D721Med (cell line): ENCODE data around the gene ADCY4.
"Not testable (repeated sequence)": the region's sequence is repeated elsewhere in the genome, so short reads cannot be mapped to it uniquely, and the experiment has no call there.

Source experiments
- DNase-seq: peaks from one replicate; pipeline ENCODE4 v3.0.0; 2011; ENCODE audit warnings: low spot score; ENCODE audit not compliant: insufficient read length
- FAIRE-seq: peaks from 2 replicates; lab custom pipeline; 2011; peaks lifted over from hg19 to GRCh38; lab: Jason Lieb, UNC
- TF ChIP-seq, protein P1 (sequence below): IDR thresholded peaks from 2 replicates; pipeline ENCODE4 v1.5.1; 2012; ENCODE audit warnings: mild to moderate bottlenecking, control low read depth; ENCODE audit not compliant: insufficient read depth; ENCODE audit errors: missing control alignments

The ADCY4 gene

GRCh38 chr14:24378327-24378726 lies 43.5 kb upstream of the ADCY4 start:
- no peak for DNase-seq
- no peak for FAIRE-seq
- TF ChIP-seq, protein P1, sequence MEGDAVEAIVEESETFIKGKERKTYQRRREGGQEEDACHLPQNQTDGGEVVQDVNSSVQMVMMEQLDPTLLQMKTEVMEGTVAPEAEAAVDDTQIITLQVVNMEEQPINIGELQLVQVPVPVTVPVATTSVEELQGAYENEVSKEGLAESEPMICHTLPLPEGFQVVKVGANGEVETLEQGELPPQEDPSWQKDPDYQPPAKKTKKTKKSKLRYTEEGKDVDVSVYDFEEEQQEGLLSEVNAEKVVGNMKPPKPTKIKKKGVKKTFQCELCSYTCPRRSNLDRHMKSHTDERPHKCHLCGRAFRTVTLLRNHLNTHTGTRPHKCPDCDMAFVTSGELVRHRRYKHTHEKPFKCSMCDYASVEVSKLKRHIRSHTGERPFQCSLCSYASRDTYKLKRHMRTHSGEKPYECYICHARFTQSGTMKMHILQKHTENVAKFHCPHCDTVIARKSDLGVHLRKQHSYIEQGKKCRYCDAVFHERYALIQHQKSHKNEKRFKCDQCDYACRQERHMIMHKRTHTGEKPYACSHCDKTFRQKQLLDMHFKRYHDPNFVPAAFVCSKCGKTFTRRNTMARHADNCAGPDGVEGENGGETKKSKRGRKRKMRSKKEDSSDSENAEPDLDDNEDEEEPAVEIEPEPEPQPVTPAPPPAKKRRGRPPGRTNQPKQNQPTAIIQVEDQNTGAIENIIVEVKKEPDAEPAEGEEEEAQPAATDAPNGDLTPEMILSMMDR, result no peak

DNA sequence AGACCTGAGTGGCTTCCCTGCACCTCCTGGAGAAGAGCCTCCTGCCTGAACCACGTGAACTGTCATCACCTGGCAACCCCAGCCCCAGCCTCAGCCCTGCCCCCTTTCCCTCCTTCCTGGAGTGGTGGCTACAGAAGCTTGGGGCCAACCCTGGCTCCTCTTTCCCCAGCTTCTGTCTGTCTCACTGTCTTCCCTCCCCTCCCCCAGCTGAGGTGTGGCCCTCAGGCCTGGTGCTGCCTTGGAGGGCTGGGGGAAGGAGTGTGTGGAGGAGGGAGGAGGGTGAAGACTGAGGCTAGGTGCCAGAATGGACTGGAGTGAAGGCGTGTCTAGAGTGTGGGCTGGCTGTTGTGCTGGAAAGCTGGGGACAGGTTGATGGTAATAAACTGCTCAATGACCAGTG lies 42.8 kb upstream of the ADCY4 start:
- DNase-seq (no peak), FAIRE-seq (no peak)
- TF ChIP-seq, protein P1, result no peak

DNA sequence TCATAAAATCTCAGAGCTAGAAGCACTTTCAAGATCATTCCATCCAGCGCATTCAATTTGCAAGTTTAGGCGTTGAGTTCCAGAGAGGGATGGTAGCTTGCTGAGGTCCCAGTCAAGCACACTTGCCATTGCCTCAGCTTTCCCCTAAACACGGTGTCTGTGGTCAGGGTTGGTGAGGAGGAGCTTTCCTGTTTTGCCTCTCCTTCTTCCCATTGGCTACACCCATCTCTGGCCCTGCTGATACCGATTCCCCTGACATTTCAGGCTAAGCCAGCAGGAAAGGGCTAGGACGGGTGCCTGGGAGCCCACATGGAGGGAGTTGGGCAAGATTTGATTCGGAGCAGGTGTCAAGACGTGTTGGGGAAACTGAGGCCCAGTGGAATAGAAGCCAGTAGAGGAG lies 42.3 kb upstream of the ADCY4 start:
- TF ChIP-seq, protein P1, result no peak
- FAIRE-seq, result no peak
- DNase-seq, result no peak

- TF ChIP-seq, protein P1, result no peak
- DNase-seq (no peak), FAIRE-seq (no peak)
Measured at GRCh38 chr14:24376448-24377070, 41.7 kb upstream of the ADCY4 start.

GRCh38 chr14:24372701-24373416 lies 38.0 kb upstream of the ADCY4 start:
- FAIRE-seq (no peak), DNase-seq (no peak)
- TF ChIP-seq, protein P1, result no peak

GRCh38 chr14:24371605-24372004 lies 36.7 kb upstream of the ADCY4 start:
- DNase-seq, FAIRE-seq: not testable (repeated sequence)

DNA sequence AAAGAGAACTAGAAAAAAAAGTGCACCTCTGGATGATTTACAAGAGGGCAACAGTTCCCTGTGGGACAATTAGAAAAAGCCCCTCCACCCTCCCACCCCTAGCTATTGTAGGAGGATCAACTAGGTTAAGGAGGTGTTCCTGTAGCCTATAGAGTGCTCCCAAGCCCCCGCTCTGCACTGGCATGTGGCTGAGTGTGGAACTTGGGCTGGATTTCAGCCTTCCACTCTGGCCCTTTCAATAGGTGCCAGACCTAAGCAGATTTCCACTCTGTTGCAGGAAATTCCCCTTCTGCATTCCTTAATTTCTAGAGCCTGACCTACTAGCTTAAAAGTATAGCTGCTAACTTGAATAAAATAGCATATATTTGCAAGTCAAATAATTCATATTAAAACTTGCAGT lies 35.9 kb upstream of the ADCY4 start:
- TF ChIP-seq, protein P1, result no peak
- no peak for DNase-seq
- no peak for FAIRE-seq
